Measurements from ENCODE around the gene HEPACAM.

Gene HEPACAM

DNA sequence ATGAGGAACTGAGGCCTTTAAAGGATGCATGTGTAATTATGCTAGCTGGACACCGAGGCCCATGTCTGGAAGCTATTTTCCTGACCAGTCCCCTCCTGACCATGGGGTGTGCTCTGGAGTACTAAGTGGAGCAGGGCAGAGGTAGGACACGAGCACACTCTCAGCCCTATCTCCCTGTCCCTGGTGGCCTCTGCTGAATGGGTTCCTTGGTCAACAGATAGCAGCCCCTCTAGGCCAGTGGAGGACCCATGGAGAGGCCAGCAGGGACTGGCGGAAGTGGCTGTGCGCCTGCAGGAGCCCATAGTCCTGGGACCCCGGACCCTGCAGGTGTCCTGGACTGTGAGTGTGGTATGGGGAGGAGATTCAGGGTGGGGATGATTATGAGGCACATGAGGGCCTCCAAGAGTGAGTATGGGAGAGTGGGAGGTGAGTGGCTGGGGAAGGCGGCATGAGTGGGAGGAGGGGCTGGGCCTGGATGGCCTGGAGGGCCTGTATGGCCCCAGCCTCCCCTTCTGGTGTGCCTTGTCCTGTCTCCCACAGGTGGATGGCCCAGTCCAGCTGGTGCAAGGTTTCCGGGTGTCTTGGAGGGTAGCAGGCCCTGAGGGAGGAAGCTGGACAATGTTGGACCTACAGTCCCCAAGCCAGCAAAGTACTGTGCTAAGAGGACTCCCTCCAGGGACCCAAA lies 61.1 kb downstream of the HEPACAM start:
- TF ChIP-seq, protein P1, sequence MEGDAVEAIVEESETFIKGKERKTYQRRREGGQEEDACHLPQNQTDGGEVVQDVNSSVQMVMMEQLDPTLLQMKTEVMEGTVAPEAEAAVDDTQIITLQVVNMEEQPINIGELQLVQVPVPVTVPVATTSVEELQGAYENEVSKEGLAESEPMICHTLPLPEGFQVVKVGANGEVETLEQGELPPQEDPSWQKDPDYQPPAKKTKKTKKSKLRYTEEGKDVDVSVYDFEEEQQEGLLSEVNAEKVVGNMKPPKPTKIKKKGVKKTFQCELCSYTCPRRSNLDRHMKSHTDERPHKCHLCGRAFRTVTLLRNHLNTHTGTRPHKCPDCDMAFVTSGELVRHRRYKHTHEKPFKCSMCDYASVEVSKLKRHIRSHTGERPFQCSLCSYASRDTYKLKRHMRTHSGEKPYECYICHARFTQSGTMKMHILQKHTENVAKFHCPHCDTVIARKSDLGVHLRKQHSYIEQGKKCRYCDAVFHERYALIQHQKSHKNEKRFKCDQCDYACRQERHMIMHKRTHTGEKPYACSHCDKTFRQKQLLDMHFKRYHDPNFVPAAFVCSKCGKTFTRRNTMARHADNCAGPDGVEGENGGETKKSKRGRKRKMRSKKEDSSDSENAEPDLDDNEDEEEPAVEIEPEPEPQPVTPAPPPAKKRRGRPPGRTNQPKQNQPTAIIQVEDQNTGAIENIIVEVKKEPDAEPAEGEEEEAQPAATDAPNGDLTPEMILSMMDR (IDR thresholded peaks at IDR 0.05; ENCODE audit: borderline replicate concordance, extremely low read depth, low read length, poor library complexity, severe bottlenecking) = no peak
- TF ChIP-seq EZH2 (IDR thresholded peaks at IDR 0.05; ENCODE audit: borderline replicate concordance, low read depth, low read length, severe bottlenecking) = no peak
- no peak for DNase-seq
- Histone ChIP-seq H4K20me1 (ENCODE audit: insufficient read depth, low read length) (no peaks in the 10 kb centered on the region), H3K36me3 (ENCODE audit: insufficient read depth, low read length) (no peaks in the 10 kb centered on the region), H3K4me3 (ENCODE audit: low read depth in 1 of 2, low read length in 2 of 2) (no peak overlapping the region), H3K4me2 (ENCODE audit: insufficient read depth, low read length) (no peak overlapping the region), H3K9me3 (ENCODE audit: insufficient read depth, low read length, severe bottlenecking) (no peaks in the 10 kb centered on the region), H3K9ac (ENCODE audit: low read depth, low read length) (no peak overlapping the region), H3K4me1 (ENCODE audit: insufficient read depth, low read length) (no peaks in the 10 kb centered on the region), H3K27me3 (ENCODE audit: insufficient read depth, low read length, poor library complexity) (no peaks in the 10 kb centered on the region), H2AFZ (ENCODE audit: low read depth, low read length) (no peak overlapping the region), H3K79me2 (ENCODE audit: insufficient read depth, low read length) (no peaks in the 10 kb centered on the region), H3K27ac (ENCODE audit: low read length) (no peak overlapping the region)
- no peak for ATAC-seq (ENCODE audit: insufficient read depth, low read depth)

DNA sequence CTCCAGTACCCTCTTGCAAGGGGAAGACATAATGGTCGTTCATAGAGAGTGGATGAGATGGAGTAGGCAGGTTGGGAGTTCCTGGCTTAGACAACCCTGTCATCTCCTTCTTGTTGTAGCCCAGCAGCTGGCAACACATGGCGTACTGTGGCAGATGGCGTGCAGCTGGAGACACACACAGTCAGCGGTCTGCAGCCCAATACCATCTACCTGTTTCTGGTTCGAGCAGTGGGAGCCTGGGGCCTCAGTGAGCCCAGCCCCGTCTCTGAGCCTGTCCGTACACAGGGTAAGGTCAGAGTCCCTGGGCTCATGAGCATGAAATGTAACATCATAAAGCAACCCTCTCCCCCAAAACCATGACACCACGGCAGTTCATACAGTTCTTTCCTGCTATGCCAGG lies 61.9 kb downstream of the HEPACAM start:
- Histone ChIP-seq H3K27me3 (ENCODE audit: insufficient read depth, low read length, poor library complexity) (no peaks in the 10 kb centered on the region), H3K4me1 (ENCODE audit: insufficient read depth, low read length) (no peaks in the 10 kb centered on the region), H3K27ac (ENCODE audit: low read length) (no peak overlapping the region), H3K79me2 (ENCODE audit: insufficient read depth, low read length) (no peaks in the 10 kb centered on the region), H3K36me3 (ENCODE audit: insufficient read depth, low read length) (no peaks in the 10 kb centered on the region), H2AFZ (ENCODE audit: low read depth, low read length) (no peak overlapping the region), H3K4me2 (ENCODE audit: insufficient read depth, low read length) (no peak overlapping the region), H4K20me1 (ENCODE audit: insufficient read depth, low read length) (no peaks in the 10 kb centered on the region), H3K9ac (ENCODE audit: low read depth, low read length) (no peak overlapping the region), H3K4me3 (ENCODE audit: low read depth in 1 of 2, low read length in 2 of 2) (no peak overlapping the region), H3K9me3 (ENCODE audit: insufficient read depth, low read length, severe bottlenecking) (no peaks in the 10 kb centered on the region)
- TF ChIP-seq, protein P1 (IDR thresholded peaks at IDR 0.05; ENCODE audit: borderline replicate concordance, extremely low read depth, low read length, poor library complexity, severe bottlenecking) = no peak
- no peak for TF ChIP-seq EZH2 (IDR thresholded peaks at IDR 0.05; ENCODE audit: borderline replicate concordance, low read depth, low read length, severe bottlenecking)
- ATAC-seq (ENCODE audit: insufficient read depth, low read depth) (no peak), DNase-seq (no peak)

DNA sequence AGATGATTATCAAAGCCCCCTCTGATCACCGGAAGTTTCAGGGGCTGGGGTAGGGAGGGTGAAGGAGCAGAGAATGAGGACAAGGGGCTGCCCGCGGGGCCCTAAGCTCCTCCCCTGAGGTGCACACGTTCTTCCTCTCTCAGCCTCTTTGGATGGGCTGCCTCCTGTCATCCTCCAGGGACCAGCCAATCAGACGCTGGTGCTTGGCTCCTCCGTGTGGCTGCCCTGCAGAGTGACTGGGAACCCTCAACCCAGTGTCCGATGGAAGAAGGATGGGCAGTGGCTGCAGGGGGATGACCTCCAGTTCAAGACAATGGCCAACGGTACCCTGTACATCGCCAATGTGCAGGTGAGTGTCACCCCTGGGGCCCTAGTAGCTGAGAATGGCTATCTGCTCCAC lies 63.1 kb downstream of the HEPACAM start:
- Histone ChIP-seq H3K36me3 (ENCODE audit: insufficient read depth, low read length) (no peaks in the 10 kb centered on the region), H3K9me3 (ENCODE audit: insufficient read depth, low read length, severe bottlenecking) (no peaks in the 10 kb centered on the region), H3K27me3 (ENCODE audit: insufficient read depth, low read length, poor library complexity) (no peaks in the 10 kb centered on the region), H4K20me1 (ENCODE audit: insufficient read depth, low read length) (no peaks in the 10 kb centered on the region), H3K79me2 (ENCODE audit: insufficient read depth, low read length) (no peaks in the 10 kb centered on the region), H2AFZ (ENCODE audit: low read depth, low read length) (no peak overlapping the region), H3K4me2 (ENCODE audit: insufficient read depth, low read length) (no peak overlapping the region), H3K4me1 (ENCODE audit: insufficient read depth, low read length) (no peaks in the 10 kb centered on the region), H3K27ac (ENCODE audit: low read length) (no peak overlapping the region), H3K4me3 (ENCODE audit: low read depth in 1 of 2, low read length in 2 of 2) (no peak overlapping the region), H3K9ac (ENCODE audit: low read depth, low read length) (no peak overlapping the region)
- TF ChIP-seq, protein P1 (IDR thresholded peaks at IDR 0.05; ENCODE audit: borderline replicate concordance, extremely low read depth, low read length, poor library complexity, severe bottlenecking) = no peak
- TF ChIP-seq EZH2 (IDR thresholded peaks at IDR 0.05; ENCODE audit: borderline replicate concordance, low read depth, low read length, severe bottlenecking) = no peak
- DNase-seq = no peak
- ATAC-seq (ENCODE audit: insufficient read depth, low read depth) = 0 out of 3 replicates have a peak, but pooled peaks have one; percentile 49

Data from DND-41 (cell line).